Measurements from ENCODE around the gene MOXD1.
"Not testable (repeated sequence)": the region's sequence is repeated elsewhere in the genome, so short reads cannot be mapped to it uniquely, and the experiment has no call there.

The MOXD1 gene

GRCh38 chr6:132268666-132269065, 132.6 kb downstream of the MOXD1 start:
- not testable (repeated sequence) for H3K9me3 ChIP-seq (ENCODE audit: control insufficient read depth, insufficient read depth, low read length); H3K9ac ChIP-seq (ENCODE audit: low read depth, low read length); H3K4me1 ChIP-seq (ENCODE audit: insufficient read depth, low read length)

GRCh38 chr6:132268209-132268608, 133.1 kb downstream of the MOXD1 start:
- no peak overlapping the region for H3K9ac ChIP-seq (ENCODE audit: low read depth, low read length)
- H3K9me3 ChIP-seq (ENCODE audit: control insufficient read depth, insufficient read depth, low read length) = no peaks in the 10 kb centered on the region
- no peaks in the 10 kb centered on the region for H3K36me3 ChIP-seq (ENCODE audit: insufficient read depth, low read length)
- H3K4me1 ChIP-seq (ENCODE audit: insufficient read depth, low read length) = no peaks in the 10 kb centered on the region

More at GRCh38 chr6:132268666-132269065, 132.6 kb downstream of the MOXD1 start:
- not testable (repeated sequence) for H3K36me3 ChIP-seq (ENCODE audit: insufficient read depth, low read length)

GRCh38 chr6:132265451-132266097, 135.7 kb downstream of the MOXD1 start:
- Histone ChIP-seq H3K9ac (ENCODE audit: low read depth, low read length) (no peak overlapping the region), H3K9me3 (ENCODE audit: control insufficient read depth, insufficient read depth, low read length) (no peaks in the 10 kb centered on the region), H3K36me3 (ENCODE audit: insufficient read depth, low read length) (no peaks in the 10 kb centered on the region), H3K4me1 (ENCODE audit: insufficient read depth, low read length) (no peaks in the 10 kb centered on the region)

- peaks cover 3% of the 10 kb centered on the region; the same call in 1 of the 2 replicates for H3K4me1 ChIP-seq (ENCODE audit: insufficient read depth, low read length)
- no peak overlapping the region for H3K9ac ChIP-seq (ENCODE audit: low read depth, low read length)
- H3K9me3 ChIP-seq (ENCODE audit: control insufficient read depth, insufficient read depth, low read length) = no peaks in the 10 kb centered on the region
- no peaks in the 10 kb centered on the region for H3K36me3 ChIP-seq (ENCODE audit: insufficient read depth, low read length)
These were observed 137.2 kb downstream of the MOXD1 start for GRCh38 chr6:132264021-132264500.

GRCh38 chr6:132261354-132261753, 139.9 kb downstream of the MOXD1 start:
- Histone ChIP-seq H3K9ac (ENCODE audit: low read depth, low read length) (no peak overlapping the region), H3K36me3 (ENCODE audit: insufficient read depth, low read length) (no peaks in the 10 kb centered on the region), H3K4me1 (ENCODE audit: insufficient read depth, low read length) (peaks cover 22% of the 10 kb centered on the region), H3K9me3 (ENCODE audit: control insufficient read depth, insufficient read depth, low read length) (no peaks in the 10 kb centered on the region)

GRCh38 chr6:132259070-132259469, 142.2 kb downstream of the MOXD1 start:
- Histone ChIP-seq H3K36me3 (ENCODE audit: insufficient read depth, low read length) (no peaks in the 10 kb centered on the region), H3K9me3 (ENCODE audit: control insufficient read depth, insufficient read depth, low read length) (no peaks in the 10 kb centered on the region), H3K9ac (ENCODE audit: low read depth, low read length) (no peak overlapping the region), H3K4me1 (ENCODE audit: insufficient read depth, low read length) (peaks cover 22% of the 10 kb centered on the region)

GRCh38 chr6:132257561-132257960, 143.7 kb downstream of the MOXD1 start:
- no peaks in the 10 kb centered on the region for H3K36me3 ChIP-seq (ENCODE audit: insufficient read depth, low read length)
- no peaks in the 10 kb centered on the region; the same call in 1 of the 2 replicates for H3K9me3 ChIP-seq (ENCODE audit: control insufficient read depth, insufficient read depth, low read length)
- H3K4me1 ChIP-seq (ENCODE audit: insufficient read depth, low read length) = peaks cover 22% of the 10 kb centered on the region
- H3K9ac ChIP-seq (ENCODE audit: low read depth, low read length) = no peak overlapping the region

- Histone ChIP-seq H3K9me3 (ENCODE audit: control insufficient read depth, insufficient read depth, low read length) (peaks cover 10% of the 10 kb centered on the region), H3K36me3 (ENCODE audit: insufficient read depth, low read length) (no peaks in the 10 kb centered on the region)
These were observed 144.8 kb downstream of the MOXD1 start for GRCh38 chr6:132256457-132256856.

GRCh38 chr6:132253906-132254305, 147.4 kb downstream of the MOXD1 start:
- no peaks in the 10 kb centered on the region for H3K36me3 ChIP-seq (ENCODE audit: insufficient read depth, low read length)
- peaks cover 12% of the 10 kb centered on the region for H3K9me3 ChIP-seq (ENCODE audit: control insufficient read depth, insufficient read depth, low read length)
- no peak overlapping the region for H3K9ac ChIP-seq (ENCODE audit: low read depth, low read length)
- H3K4me1 ChIP-seq (ENCODE audit: insufficient read depth, low read length) = peaks cover 17% of the 10 kb centered on the region

More at GRCh38 chr6:132256457-132256856, 144.8 kb downstream of the MOXD1 start:
- Histone ChIP-seq H3K9ac (ENCODE audit: low read depth, low read length) (no peak overlapping the region), H3K4me1 (ENCODE audit: insufficient read depth, low read length) (peaks cover 22% of the 10 kb centered on the region)

- Histone ChIP-seq H3K36me3 (ENCODE audit: insufficient read depth, low read length) (no peaks in the 10 kb centered on the region), H3K9me3 (ENCODE audit: control insufficient read depth, insufficient read depth, low read length) (peaks cover 12% of the 10 kb centered on the region), H3K9ac (ENCODE audit: low read depth, low read length) (no peak overlapping the region), H3K4me1 (ENCODE audit: insufficient read depth, low read length) (peaks cover 10% of the 10 kb centered on the region)
These were observed 148.1 kb downstream of the MOXD1 start for GRCh38 chr6:132253211-132253610.

- Histone ChIP-seq H3K4me1 (ENCODE audit: insufficient read depth, low read length) (no peaks in the 10 kb centered on the region), H3K36me3 (ENCODE audit: insufficient read depth, low read length) (no peaks in the 10 kb centered on the region), H3K9ac (ENCODE audit: low read depth, low read length) (no peak overlapping the region), H3K9me3 (ENCODE audit: control insufficient read depth, insufficient read depth, low read length) (peaks cover 12% of the 10 kb centered on the region)
These were observed 149.2 kb downstream of the MOXD1 start for GRCh38 chr6:132252113-132252512.

GRCh38 chr6:132251711-132252110, 149.6 kb downstream of the MOXD1 start:
- H3K9ac ChIP-seq (ENCODE audit: low read depth, low read length) = no peak overlapping the region
- no peaks in the 10 kb centered on the region for H3K36me3 ChIP-seq (ENCODE audit: insufficient read depth, low read length)
- H3K4me1 ChIP-seq (ENCODE audit: insufficient read depth, low read length) = no peaks in the 10 kb centered on the region
- peaks cover 12% of the 10 kb centered on the region for H3K9me3 ChIP-seq (ENCODE audit: control insufficient read depth, insufficient read depth, low read length)

- Histone ChIP-seq H3K9ac (ENCODE audit: low read depth, low read length) (no peak overlapping the region), H3K4me1 (ENCODE audit: insufficient read depth, low read length) (no peaks in the 10 kb centered on the region), H3K9me3 (ENCODE audit: control insufficient read depth, insufficient read depth, low read length) (peaks cover 12% of the 10 kb centered on the region), H3K36me3 (ENCODE audit: insufficient read depth, low read length) (no peaks in the 10 kb centered on the region)
These were observed 153.7 kb downstream of the MOXD1 start for GRCh38 chr6:132247381-132248159.

GRCh38 chr6:132246632-132247270, 154.5 kb downstream of the MOXD1 start:
- H3K9ac ChIP-seq (ENCODE audit: low read depth, low read length) = no peak overlapping the region
- H3K9me3 ChIP-seq (ENCODE audit: control insufficient read depth, insufficient read depth, low read length) = peaks cover 5% of the 10 kb centered on the region; the same call in 1 of the 2 replicates
- no peaks in the 10 kb centered on the region for H3K36me3 ChIP-seq (ENCODE audit: insufficient read depth, low read length)
- H3K4me1 ChIP-seq (ENCODE audit: insufficient read depth, low read length) = no peaks in the 10 kb centered on the region

Data from ES-I3 (cell line).